Uterus (tissue), 2 donors: ENCODE results near the gene ELAC2.
A peak's percentile ranks its signal among the peaks of the same experiment; 100 is the strongest.

ENCODE experiments used
- POLR2A ChIP-seq, 2 donors: fragments of 450-650 bp; IDR thresholded peaks; one replicate each; pipeline ENCODE4 v1.6.1; 2016; ENCODE audit warnings: antibody characterized with exemption in 2 of 2, mild to moderate bottlenecking in 1 of 2, moderate library complexity in 1 of 2
- TF ChIP-seq, protein P1 (sequence below), 4 experiments: fragments of 200-600 bp in 2 of 4; fragments of 450-650 bp in 2 of 4; sonication (generic) in 2 of 4; IDR thresholded peaks; one replicate each; pipeline ENCODE4 v1.5.1; 2016 to 2019; ENCODE audit warnings: antibody characterized with exemption in 4 of 4, mild to moderate bottlenecking in 2 of 4, moderate library complexity in 1 of 4

DNA sequence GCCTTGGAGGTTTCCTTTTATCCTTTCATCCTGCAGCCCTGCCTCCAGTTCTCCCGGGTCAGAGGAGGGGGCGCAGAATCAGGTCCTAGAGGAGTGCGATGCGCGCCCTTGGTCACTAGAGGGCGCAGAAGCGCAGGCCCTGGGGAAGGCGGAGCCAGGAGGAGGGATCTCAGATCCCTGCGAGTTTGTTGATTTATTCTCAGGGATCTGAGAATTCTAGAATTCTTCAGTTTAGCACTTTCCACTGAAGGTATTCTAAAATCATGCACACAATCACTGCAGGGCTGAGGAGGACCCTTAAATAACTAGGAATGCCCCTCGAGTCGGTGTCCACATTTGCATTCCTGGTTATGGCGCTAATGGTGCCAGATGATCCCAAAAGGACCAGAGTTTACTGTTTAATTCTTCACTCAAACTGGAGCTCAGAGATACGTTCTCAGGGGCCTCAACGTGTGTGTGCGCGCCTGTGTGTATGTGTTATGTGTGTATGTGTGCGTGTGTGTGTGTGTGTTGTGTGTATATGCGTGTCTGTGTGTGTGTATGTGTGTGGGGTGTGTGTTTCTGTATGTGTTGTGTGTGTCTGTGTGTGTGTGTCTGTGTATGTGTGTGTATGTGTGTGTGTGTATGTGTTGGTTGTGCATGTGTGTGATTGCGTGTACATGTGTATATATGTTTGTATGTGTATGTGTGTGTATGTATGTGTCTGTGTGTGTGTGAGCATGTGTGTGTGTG, 6.9 kb upstream of the ELAC2 start:
- TF ChIP-seq, protein P1, sequence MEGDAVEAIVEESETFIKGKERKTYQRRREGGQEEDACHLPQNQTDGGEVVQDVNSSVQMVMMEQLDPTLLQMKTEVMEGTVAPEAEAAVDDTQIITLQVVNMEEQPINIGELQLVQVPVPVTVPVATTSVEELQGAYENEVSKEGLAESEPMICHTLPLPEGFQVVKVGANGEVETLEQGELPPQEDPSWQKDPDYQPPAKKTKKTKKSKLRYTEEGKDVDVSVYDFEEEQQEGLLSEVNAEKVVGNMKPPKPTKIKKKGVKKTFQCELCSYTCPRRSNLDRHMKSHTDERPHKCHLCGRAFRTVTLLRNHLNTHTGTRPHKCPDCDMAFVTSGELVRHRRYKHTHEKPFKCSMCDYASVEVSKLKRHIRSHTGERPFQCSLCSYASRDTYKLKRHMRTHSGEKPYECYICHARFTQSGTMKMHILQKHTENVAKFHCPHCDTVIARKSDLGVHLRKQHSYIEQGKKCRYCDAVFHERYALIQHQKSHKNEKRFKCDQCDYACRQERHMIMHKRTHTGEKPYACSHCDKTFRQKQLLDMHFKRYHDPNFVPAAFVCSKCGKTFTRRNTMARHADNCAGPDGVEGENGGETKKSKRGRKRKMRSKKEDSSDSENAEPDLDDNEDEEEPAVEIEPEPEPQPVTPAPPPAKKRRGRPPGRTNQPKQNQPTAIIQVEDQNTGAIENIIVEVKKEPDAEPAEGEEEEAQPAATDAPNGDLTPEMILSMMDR (IDR thresholded peaks at IDR 0.05) = peak; percentile 63 to 95 (median 72)
- no peak for TF ChIP-seq POLR2A (IDR thresholded peaks at IDR 0.05)
